ENCODE measurements around the gene KCNH3. TPM values are rescaled to one million over a fixed set of nuclear protein-coding genes. Genes with fewer than 3 reads are reported as not detected.

Gene KCNH3
- total RNA-seq, 1 donor from 2014 or later, result 0.16 TPM

- Mint-ChIP-seq H3K36me3 (ENCODE audit: low read depth) (no peaks in the 10 kb centered on the region), H3K4me3 (no peak overlapping the region), H3K9me3 (no peaks in the 10 kb centered on the region), H3K27ac (ENCODE audit: unreplicated experiment) (no peak overlapping the region), H3K4me1 (peaks cover 22% of the 10 kb centered on the region), H3K27me3 (ENCODE audit: low read depth) (no peaks in the 10 kb centered on the region)
- TF ChIP-seq, protein P1, sequence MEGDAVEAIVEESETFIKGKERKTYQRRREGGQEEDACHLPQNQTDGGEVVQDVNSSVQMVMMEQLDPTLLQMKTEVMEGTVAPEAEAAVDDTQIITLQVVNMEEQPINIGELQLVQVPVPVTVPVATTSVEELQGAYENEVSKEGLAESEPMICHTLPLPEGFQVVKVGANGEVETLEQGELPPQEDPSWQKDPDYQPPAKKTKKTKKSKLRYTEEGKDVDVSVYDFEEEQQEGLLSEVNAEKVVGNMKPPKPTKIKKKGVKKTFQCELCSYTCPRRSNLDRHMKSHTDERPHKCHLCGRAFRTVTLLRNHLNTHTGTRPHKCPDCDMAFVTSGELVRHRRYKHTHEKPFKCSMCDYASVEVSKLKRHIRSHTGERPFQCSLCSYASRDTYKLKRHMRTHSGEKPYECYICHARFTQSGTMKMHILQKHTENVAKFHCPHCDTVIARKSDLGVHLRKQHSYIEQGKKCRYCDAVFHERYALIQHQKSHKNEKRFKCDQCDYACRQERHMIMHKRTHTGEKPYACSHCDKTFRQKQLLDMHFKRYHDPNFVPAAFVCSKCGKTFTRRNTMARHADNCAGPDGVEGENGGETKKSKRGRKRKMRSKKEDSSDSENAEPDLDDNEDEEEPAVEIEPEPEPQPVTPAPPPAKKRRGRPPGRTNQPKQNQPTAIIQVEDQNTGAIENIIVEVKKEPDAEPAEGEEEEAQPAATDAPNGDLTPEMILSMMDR (conservative IDR thresholded peaks at IDR 0.05), result no peak
- DNase-seq (ENCODE audit: low read depth, low spot score), result no peak
Observed at GRCh38 chr12:49578471-49579112, 39.8 kb downstream of the KCNH3 start.

- H3K4me1 Mint-ChIP-seq, result peaks cover 27% of the 10 kb centered on the region
- TF ChIP-seq, protein P1 (conservative IDR thresholded peaks at IDR 0.05), result peak; percentile 88
- no peaks in the 10 kb centered on the region for H3K36me3 Mint-ChIP-seq (ENCODE audit: low read depth)
- H3K27ac Mint-ChIP-seq (ENCODE audit: unreplicated experiment), result no peak overlapping the region
- no peaks in the 10 kb centered on the region for H3K27me3 Mint-ChIP-seq (ENCODE audit: low read depth)
- H3K9me3 Mint-ChIP-seq, result no peaks in the 10 kb centered on the region
- no peak overlapping the region for H3K4me3 Mint-ChIP-seq
- DNase-seq (ENCODE audit: low read depth, low spot score), result peak; percentile 86
Observed at GRCh38 chr12:49580572-49581535, 42.0 kb downstream of the KCNH3 start.

- H3K4me1 Mint-ChIP-seq, result peaks cover 27% of the 10 kb centered on the region
- no peaks in the 10 kb centered on the region for H3K36me3 Mint-ChIP-seq (ENCODE audit: low read depth)
- no peak overlapping the region for H3K4me3 Mint-ChIP-seq
- no peaks in the 10 kb centered on the region for H3K9me3 Mint-ChIP-seq
- no peak overlapping the region for H3K27ac Mint-ChIP-seq (ENCODE audit: unreplicated experiment)
- TF ChIP-seq, protein P1 (conservative IDR thresholded peaks at IDR 0.05), result no peak
- DNase-seq (ENCODE audit: low read depth, low spot score), result no peak
- H3K27me3 Mint-ChIP-seq (ENCODE audit: low read depth), result no peaks in the 10 kb centered on the region
Observed at GRCh38 chr12:49582201-49582600, 43.4 kb downstream of the KCNH3 start.

DNA sequence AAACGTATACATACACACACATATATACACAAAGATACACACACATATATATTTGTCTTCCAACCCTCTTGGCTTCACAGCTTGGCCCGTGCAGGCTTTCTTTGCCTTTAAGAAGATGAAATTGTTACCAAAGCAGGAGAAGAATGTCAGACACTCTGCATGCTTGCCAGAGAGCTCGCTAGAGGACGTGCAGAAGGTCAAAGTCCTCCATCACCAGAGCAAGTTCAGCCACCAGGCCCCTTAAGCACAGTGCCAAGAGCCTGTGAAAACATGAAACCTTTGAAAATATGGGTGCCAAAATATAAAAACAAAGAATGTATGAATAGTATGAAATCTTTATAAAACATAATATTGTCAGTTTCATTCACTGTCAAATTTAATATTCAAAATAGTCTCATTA lies 44.0 kb downstream of the KCNH3 start:
- H3K4me1 Mint-ChIP-seq, result peaks cover 27% of the 10 kb centered on the region
- DNase-seq (ENCODE audit: low read depth, low spot score), result no peak
- no peaks in the 10 kb centered on the region for H3K36me3 Mint-ChIP-seq (ENCODE audit: low read depth)
- no peaks in the 10 kb centered on the region for H3K27me3 Mint-ChIP-seq (ENCODE audit: low read depth)
- no peak overlapping the region for H3K4me3 Mint-ChIP-seq
- TF ChIP-seq, protein P1 (conservative IDR thresholded peaks at IDR 0.05), result no peak
- H3K27ac Mint-ChIP-seq (ENCODE audit: unreplicated experiment), result no peak overlapping the region
- H3K9me3 Mint-ChIP-seq, result no peaks in the 10 kb centered on the region

DNA sequence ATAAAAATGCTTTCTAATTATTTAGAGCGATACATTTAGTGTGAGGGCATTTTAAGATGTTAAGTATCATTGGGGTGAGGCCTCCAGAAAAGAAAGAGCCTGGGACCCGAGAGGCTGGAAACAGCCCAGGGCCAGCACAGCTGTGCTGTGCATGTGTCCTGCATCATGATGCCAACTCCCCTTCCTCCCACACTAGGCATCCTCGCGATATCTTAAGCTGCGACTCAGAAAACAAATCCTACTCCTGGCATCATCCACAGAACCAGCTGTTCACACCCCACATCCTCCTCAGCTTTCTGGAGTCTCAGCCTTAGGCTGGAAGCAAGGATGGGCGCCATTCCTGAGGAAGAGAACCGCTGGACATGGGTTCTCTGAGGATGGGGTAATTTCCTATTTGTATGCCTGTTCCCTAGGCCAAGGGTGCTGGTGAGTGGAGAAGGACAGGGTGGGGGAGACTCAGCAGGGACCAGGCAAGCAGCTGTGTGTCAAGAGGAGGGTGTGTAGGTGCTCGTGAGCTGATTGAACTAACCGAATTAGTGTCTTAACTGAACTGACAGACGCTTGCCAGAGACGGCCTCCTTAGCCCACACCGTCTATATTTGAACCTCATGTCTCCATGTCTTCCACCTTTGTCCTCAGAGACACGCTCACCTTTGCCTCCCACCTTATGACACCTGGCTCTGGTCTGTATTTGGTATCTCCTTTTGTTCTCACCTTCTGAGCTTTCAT lies 44.7 kb downstream of the KCNH3 start:
- DNase-seq (ENCODE audit: low read depth, low spot score), result no peak
- peaks cover 27% of the 10 kb centered on the region for H3K4me1 Mint-ChIP-seq
- TF ChIP-seq, protein P1 (conservative IDR thresholded peaks at IDR 0.05), result no peak
- no peaks in the 10 kb centered on the region for H3K27me3 Mint-ChIP-seq (ENCODE audit: low read depth)
- H3K9me3 Mint-ChIP-seq, result no peaks in the 10 kb centered on the region
- no peaks in the 10 kb centered on the region for H3K36me3 Mint-ChIP-seq (ENCODE audit: low read depth)
- H3K4me3 Mint-ChIP-seq, result no peak overlapping the region
- H3K27ac Mint-ChIP-seq (ENCODE audit: unreplicated experiment), result no peak overlapping the region

All from neural crest cell (in vitro differentiated cells).